HTERT RPE-1 (cell line): Measurements from ENCODE around the gene ZBTB3.
"Not testable (repeated sequence)": the region's sequence is repeated elsewhere in the genome, so short reads cannot be mapped to it uniquely, and the experiment has no call there.

Experiments used
- in situ Hi-C: fragments of 300-500 bp; cut with MboI; formaldehyde crosslinking; loops from 4 replicates; pipeline ENCODE4 v1.14.3; 2020; ENCODE audit warnings: low sequenced_read_pairs

ZBTB3 gene

GRCh38 chr11:62753736-62754603 is at the start of gene ZBTB3:
Gene ZBTB3 (minus strand): TSS chr11:62754160. CDS start chr11:62753664, 496 bp downstream.
- in situ Hi-C loops, result no loop called here

GRCh38 chr11:62801071-62801470 is 47.1 kb upstream of the ZBTB3 start:
- in situ Hi-C loops, result no loop called here

GRCh38 chr11:62799486-62799885 is 45.5 kb upstream of the ZBTB3 start:
- in situ Hi-C loops, result no loop called here

GRCh38 chr11:62796281-62796680 is 42.3 kb upstream of the ZBTB3 start:
- in situ Hi-C loops, result no loop called here

- in situ Hi-C loops, result no loop called here
These were observed 40.3 kb upstream of the ZBTB3 start for GRCh38 chr11:62794201-62794775.

- in situ Hi-C loops, result no loop called here
These were observed 38.2 kb upstream of the ZBTB3 start for GRCh38 chr11:62792202-62792575.

GRCh38 chr11:62791501-62792201 is 37.7 kb upstream of the ZBTB3 start, which contains the start of gene TMEM223:
Gene TMEM223 (minus strand): TSS chr11:62792006. CDS start chr11:62791994, 12 bp downstream.
- in situ Hi-C loops, result no loop called here

- in situ Hi-C loops, result no loop called here
These were observed 35.6 kb upstream of the ZBTB3 start for GRCh38 chr11:62789576-62789975.

GRCh38 chr11:62788991-62789390 is 35.0 kb upstream of the ZBTB3 start:
- in situ Hi-C loops, result no loop called here

GRCh38 chr11:62787005-62787759 is 33.2 kb upstream of the ZBTB3 start, which contains the start of gene TMEM179B:
Gene TMEM179B (plus strand): TSS chr11:62787402. CDS start chr11:62787432, 30 bp downstream.
- in situ Hi-C loops, result no loop called here

- in situ Hi-C loops, result no loop called here
These were observed 32.5 kb upstream of the ZBTB3 start for GRCh38 chr11:62786318-62787004.

- in situ Hi-C loops, result no loop called here
These were observed 28.8 kb upstream of the ZBTB3 start for GRCh38 chr11:62782753-62783152.

- in situ Hi-C loops, result no loop called here
These were observed 24.5 kb upstream of the ZBTB3 start for GRCh38 chr11:62778441-62778840.

- in situ Hi-C loops, result no loop called here
These were observed 23.4 kb upstream of the ZBTB3 start for GRCh38 chr11:62777389-62777788.

GRCh38 chr11:62775646-62776045 is 21.7 kb upstream of the ZBTB3 start:
- in situ Hi-C loops, result no loop called here

- in situ Hi-C loops, result no loop called here
These were observed 20.4 kb upstream of the ZBTB3 start for GRCh38 chr11:62774407-62774806.

GRCh38 chr11:62771144-62772021 is 17.4 kb upstream of the ZBTB3 start, which contains the start of gene TAF6L:
Gene TAF6L (plus strand): TSS chr11:62771396. CDS start chr11:62775784, 4,388 bp downstream.
- in situ Hi-C loops, result no loop called here

GRCh38 chr11:62770778-62771143 is 16.8 kb upstream of the ZBTB3 start:
- in situ Hi-C loops, result no loop called here

- in situ Hi-C loops, result not testable (repeated sequence)
These were observed 6.9 kb upstream of the ZBTB3 start for GRCh38 chr11:62760867-62761227.
